ENCODE results near the gene CAPN8.

DNA sequence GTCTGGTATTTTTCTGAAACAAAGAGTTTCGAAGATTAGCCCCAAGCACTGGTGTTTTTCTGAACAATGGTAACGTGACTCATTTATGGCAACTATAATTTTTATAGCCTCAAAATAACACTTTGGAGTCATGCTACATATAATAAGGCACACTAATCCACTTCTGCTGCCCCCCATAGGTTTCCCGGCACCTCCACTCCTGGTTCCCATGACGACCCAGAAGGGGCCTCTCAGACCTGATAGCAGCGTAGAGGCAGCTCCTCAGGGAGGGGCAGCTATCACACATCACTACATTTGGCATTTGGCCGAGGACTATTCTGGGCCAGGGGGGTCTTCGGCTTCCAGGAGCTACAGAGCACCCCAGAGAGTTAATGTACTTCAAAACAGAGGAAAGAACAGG is 23.3 kb downstream of the CAPN8 start:
- TF ChIP-seq POLR2A (IDR thresholded peaks at IDR 0.05) (no peak), POLR2AphosphoS5 (IDR thresholded peaks at IDR 0.05; ENCODE audit: insufficient read depth in 1 of 2, low read depth in 1 of 2) (no peak)
- TF ChIP-seq, protein P1, sequence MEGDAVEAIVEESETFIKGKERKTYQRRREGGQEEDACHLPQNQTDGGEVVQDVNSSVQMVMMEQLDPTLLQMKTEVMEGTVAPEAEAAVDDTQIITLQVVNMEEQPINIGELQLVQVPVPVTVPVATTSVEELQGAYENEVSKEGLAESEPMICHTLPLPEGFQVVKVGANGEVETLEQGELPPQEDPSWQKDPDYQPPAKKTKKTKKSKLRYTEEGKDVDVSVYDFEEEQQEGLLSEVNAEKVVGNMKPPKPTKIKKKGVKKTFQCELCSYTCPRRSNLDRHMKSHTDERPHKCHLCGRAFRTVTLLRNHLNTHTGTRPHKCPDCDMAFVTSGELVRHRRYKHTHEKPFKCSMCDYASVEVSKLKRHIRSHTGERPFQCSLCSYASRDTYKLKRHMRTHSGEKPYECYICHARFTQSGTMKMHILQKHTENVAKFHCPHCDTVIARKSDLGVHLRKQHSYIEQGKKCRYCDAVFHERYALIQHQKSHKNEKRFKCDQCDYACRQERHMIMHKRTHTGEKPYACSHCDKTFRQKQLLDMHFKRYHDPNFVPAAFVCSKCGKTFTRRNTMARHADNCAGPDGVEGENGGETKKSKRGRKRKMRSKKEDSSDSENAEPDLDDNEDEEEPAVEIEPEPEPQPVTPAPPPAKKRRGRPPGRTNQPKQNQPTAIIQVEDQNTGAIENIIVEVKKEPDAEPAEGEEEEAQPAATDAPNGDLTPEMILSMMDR (IDR thresholded peaks at IDR 0.05) = no peak
